BLaER1 treated with 17β-estradiol and CSF1 and Interleukin-3, amounts not matched to agents 10 nM and 100 nM (cell line): ENCODE data around the gene IHH.

Experiments
- H3K27ac ChIP-seq, 11 experiments: shearing (Covaris generic); formaldehyde crosslinking; 2 replicates each; pipeline ENCODE4 v1.8.1; 2022
- H3K27me3 ChIP-seq, 11 experiments: shearing (Covaris generic); formaldehyde crosslinking; 2 replicates each; pipeline ENCODE4 v1.8.1; 2022
- H3K36me3 ChIP-seq, 11 experiments: shearing (Covaris generic); formaldehyde crosslinking; 2 replicates each; pipeline ENCODE4 v1.8.1; 2022
- H3K4me1 ChIP-seq, 10 experiments: shearing (Covaris generic); formaldehyde crosslinking; 2 replicates each; pipeline ENCODE4 v1.8.1; 2022
- H3K4me2 ChIP-seq, 11 experiments: shearing (Covaris generic); formaldehyde crosslinking; 2 replicates each; pipeline ENCODE4 v1.8.1; 2022
- H3K4me3 ChIP-seq, 10 experiments: shearing (Covaris generic); formaldehyde crosslinking; 2 replicates each; pipeline ENCODE4 v1.8.1; 2022
- H3K9ac ChIP-seq, 11 experiments: shearing (Covaris generic); formaldehyde crosslinking; 2 replicates each; pipeline ENCODE4 v1.8.1; 2022
- H3K9me3 ChIP-seq, 11 experiments: shearing (Covaris generic); formaldehyde crosslinking; replicated peaks in 1 of 11; 2 replicates each; pipeline ENCODE4 v1.8.1; 2022
- H4K20me1 ChIP-seq, 11 experiments: shearing (Covaris generic); formaldehyde crosslinking; 2 replicates each; pipeline ENCODE4 v1.8.1; 2022
- Cebpa-rat ChIP-seq, 11 experiments: shearing (Covaris generic); IDR thresholded peaks; 2 replicates each; pipeline ENCODE4 v1.8.1; 2022

Gene IHH

GRCh38 chr2:219037783-219038499 is 22.8 kb downstream of the IHH start:
- H3K4me3 ChIP-seq: no peak overlapping the region
- TF ChIP-seq Cebpa-rat (IDR thresholded peaks at IDR 0.05): no peak
- no peak overlapping the region for H3K9ac ChIP-seq
- no peak overlapping the region for H3K4me2 ChIP-seq
- H4K20me1 ChIP-seq: peaks cover 0 to 29% (median 0%) of the 10 kb centered on the region in 11 experiments; a peak in 3 of 22 replicates
- H3K27me3 ChIP-seq: peaks cover 0 to 32% (median 8%) of the 10 kb centered on the region in 11 experiments; a peak in 10 of 22 replicates
- H3K27ac ChIP-seq: no peak overlapping the region
- H3K36me3 ChIP-seq: no peaks in the 10 kb centered on the region
- no peaks in the 10 kb centered on the region for H3K4me1 ChIP-seq
- no peaks in the 10 kb centered on the region for H3K9me3 ChIP-seq

DNA sequence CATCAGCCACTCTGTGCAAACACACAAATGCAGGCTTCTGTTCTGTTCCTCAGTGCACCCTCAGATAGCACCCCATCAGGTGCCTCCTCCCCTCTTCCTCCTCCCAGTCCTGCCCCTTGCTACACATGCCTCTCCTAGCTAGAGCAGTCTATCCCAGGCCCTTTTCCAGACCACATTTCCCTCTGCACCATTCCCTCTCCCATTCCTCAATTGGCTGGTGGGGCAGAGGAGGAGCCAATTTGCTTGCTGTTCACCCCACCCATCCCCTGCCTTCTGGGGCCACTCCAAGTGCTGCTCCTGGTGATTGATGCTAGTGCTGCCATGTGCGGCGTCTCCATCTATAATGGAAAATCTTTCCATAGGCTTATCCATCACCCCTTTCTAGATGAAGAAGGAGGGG is 24.8 kb downstream of the IHH start:
- TF ChIP-seq Cebpa-rat (IDR thresholded peaks at IDR 0.05): no peak

DNA sequence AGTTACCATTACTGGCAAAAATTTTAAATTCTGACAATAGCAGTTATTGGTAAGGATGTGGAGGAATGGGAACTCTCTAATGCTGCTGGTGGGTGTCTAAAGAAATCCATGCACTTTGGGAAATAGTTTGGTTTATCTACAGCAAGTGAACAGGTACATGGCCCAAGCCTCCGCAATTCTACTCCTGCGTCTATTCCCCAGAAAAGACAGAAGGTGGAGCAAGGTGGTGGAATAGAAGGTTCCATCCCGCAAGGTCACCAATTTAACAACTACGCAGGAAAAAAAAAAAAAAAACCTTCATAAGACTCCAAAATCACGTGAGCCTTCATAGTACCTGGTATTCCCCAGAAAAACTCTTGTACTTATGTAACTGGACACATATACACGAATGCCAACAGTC is 25.9 kb downstream of the IHH start:
- Histone ChIP-seq H3K27ac (no peak overlapping the region), H3K27me3 (peaks cover 0 to 27% (median 4%) of the 10 kb centered on the region in 11 experiments; a peak in 7 of 22 replicates), H3K4me1 (no peaks in the 10 kb centered on the region), H3K9me3 (no peaks in the 10 kb centered on the region), H4K20me1 (peaks cover 0 to 28% (median 0%) of the 10 kb centered on the region in 11 experiments; a peak in 4 of 22 replicates), H3K4me3 (no peak overlapping the region), H3K36me3 (no peaks in the 10 kb centered on the region), H3K9ac (no peak overlapping the region), H3K4me2 (no peak overlapping the region)
- TF ChIP-seq Cebpa-rat (IDR thresholded peaks at IDR 0.05): no peak

More for the DNA sequence above, 24.8 kb downstream of the IHH start:
- peaks cover 0 to 27% (median 4%) of the 10 kb centered on the region in 11 experiments; a peak in 7 of 22 replicates for H3K27me3 ChIP-seq
- H3K4me2 ChIP-seq: no peak overlapping the region
- no peaks in the 10 kb centered on the region for H3K36me3 ChIP-seq
- H4K20me1 ChIP-seq: peaks cover 0 to 28% (median 0%) of the 10 kb centered on the region in 11 experiments; a peak in 3 of 22 replicates
- H3K27ac ChIP-seq: no peak overlapping the region
- H3K4me3 ChIP-seq: no peak overlapping the region
- H3K9me3 ChIP-seq: no peaks in the 10 kb centered on the region
- H3K4me1 ChIP-seq: no peaks in the 10 kb centered on the region
- no peak overlapping the region for H3K9ac ChIP-seq

GRCh38 chr2:219032051-219032745 is 28.5 kb downstream of the IHH start:
- no peak for TF ChIP-seq Cebpa-rat (IDR thresholded peaks at IDR 0.05)

DNA sequence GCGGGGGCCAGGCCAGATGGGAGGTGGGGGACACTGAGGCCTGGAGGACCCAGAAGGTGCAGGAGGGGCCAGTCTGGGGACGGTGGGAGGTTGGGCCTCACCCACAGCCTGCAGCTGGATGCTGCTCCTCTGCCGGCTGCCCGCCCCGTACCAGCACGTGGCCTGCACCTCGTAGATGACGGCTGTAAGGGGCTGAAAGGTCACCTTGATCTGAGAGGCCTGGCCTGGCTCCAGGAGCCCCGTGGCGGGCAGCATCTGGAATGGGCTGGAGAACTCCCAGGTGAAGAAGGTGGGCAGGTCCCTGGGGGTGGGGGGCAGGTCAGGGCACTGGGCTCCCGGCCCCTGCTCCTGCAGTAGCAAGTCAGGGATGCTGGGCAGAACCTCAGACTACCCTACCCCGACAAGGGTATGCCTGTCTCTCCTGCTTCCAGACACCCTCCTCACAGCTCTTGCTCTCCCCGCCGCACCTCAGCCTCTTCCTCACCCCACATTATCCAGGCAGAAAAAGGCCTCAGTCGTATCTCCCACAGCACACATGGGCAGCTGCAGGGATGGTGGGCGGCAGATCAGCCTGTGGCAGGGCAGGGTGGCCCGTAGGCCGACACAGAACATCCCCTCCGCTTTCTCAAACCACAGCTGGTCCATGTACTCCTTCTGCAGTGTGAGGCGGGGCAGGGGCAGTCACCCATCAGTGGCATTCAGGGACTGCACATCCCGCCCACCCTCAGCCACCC is 29.5 kb downstream of the IHH start:
- no peaks in the 10 kb centered on the region for H3K4me1 ChIP-seq
- H4K20me1 ChIP-seq: peaks cover 0 to 38% (median 0%) of the 10 kb centered on the region in 11 experiments; a peak in 8 of 22 replicates
- no peak overlapping the region for H3K9ac ChIP-seq
- no peaks in the 10 kb centered on the region for H3K36me3 ChIP-seq
- no peak overlapping the region for H3K4me3 ChIP-seq
- no peak overlapping the region for H3K27ac ChIP-seq
- no peak overlapping the region for H3K4me2 ChIP-seq
- no peak for TF ChIP-seq Cebpa-rat (IDR thresholded peaks at IDR 0.05)
- peaks cover 0 to 26% (median 4%) of the 10 kb centered on the region in 11 experiments; a peak in 7 of 22 replicates for H3K27me3 ChIP-seq
- no peaks in the 10 kb centered on the region for H3K9me3 ChIP-seq

More at GRCh38 chr2:219032051-219032745, 28.5 kb downstream of the IHH start:
- H3K27me3 ChIP-seq: peaks cover 0 to 27% (median 4%) of the 10 kb centered on the region in 11 experiments; a peak in 7 of 22 replicates
- no peak overlapping the region for H3K4me3 ChIP-seq
- peaks cover 0 to 35% (median 0%) of the 10 kb centered on the region in 11 experiments; a peak in 8 of 22 replicates for H4K20me1 ChIP-seq
- no peak overlapping the region for H3K27ac ChIP-seq
- H3K36me3 ChIP-seq: no peaks in the 10 kb centered on the region
- H3K9me3 ChIP-seq: no peaks in the 10 kb centered on the region
- H3K4me1 ChIP-seq: no peaks in the 10 kb centered on the region
- H3K9ac ChIP-seq: no peak overlapping the region
- H3K4me2 ChIP-seq: no peak overlapping the region

DNA sequence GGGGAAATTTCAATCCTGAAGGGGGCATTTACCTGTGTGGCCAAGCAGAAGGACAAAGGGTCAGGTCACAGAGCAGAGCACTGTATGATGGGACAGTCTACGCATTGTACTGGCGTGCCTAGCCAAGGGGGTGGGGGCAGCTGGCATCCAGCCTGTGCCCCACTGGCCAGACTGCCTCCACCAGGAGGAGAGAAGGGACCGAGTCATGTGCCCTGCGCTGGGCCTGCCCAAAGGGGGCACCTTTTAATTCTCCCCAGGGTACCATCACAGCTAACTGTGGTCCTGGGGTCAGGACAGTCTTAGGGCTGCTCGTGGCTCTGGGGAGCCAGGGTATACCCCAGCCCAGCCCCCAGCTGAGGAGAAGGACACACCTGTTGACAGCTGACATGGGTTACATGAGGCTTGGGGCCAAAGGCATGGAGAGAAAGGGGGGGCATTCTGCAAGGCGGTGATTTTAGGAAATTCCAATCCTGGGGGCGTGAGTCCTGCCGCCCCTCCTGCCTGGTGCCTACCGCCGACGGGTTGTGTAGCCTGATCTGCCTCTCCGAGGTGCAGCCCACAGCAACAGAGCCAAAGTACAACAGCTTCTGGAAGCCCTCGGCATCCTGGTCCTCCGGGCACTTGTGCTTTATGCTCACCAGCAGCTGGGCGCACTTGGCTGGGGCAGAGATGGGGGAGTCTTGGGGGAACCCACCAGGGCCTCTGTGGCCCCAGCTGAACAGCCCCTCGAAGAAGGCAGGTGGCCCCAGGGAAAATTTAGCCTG is 30.4 kb downstream of the IHH start:
- no peak overlapping the region; a peak in 1 of 22 replicates for H3K9ac ChIP-seq
- no peaks in the 10 kb centered on the region for H3K4me1 ChIP-seq
- no peaks in the 10 kb centered on the region for H3K36me3 ChIP-seq
- peaks cover 0 to 46% (median 0%) of the 10 kb centered on the region in 11 experiments; a peak in 9 of 22 replicates for H4K20me1 ChIP-seq
- no peaks in the 10 kb centered on the region for H3K9me3 ChIP-seq
- peaks cover 0 to 18% (median 4%) of the 10 kb centered on the region in 11 experiments; a peak in 7 of 22 replicates for H3K27me3 ChIP-seq
- TF ChIP-seq Cebpa-rat (IDR thresholded peaks at IDR 0.05): no peak
- no peak overlapping the region for H3K27ac ChIP-seq
- H3K4me2 ChIP-seq: no peak overlapping the region
- H3K4me3 ChIP-seq: no peak overlapping the region

DNA sequence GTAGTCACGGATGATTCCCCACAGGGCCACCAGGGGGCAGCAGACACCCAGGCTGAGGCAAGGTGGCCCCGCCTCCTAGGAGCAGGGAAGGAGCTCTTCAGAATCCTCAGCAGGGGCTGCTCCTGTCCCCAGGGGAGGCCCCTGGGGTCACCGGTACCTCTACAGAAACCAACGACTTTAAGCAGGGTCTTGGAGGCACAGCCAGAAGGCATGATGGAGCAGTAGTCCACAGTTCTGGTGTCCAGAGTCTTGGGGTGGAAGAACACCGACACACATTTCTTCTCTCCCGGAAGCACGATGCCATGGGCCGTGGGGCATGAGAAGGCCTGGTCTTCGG is 30.9 kb downstream of the IHH start:
- Histone ChIP-seq H3K9me3 (no peaks in the 10 kb centered on the region), H4K20me1 (peaks cover 0 to 48% (median 0%) of the 10 kb centered on the region in 11 experiments; a peak in 9 of 22 replicates), H3K4me2 (no peak overlapping the region), H3K27me3 (peaks cover 0 to 16% (median 4%) of the 10 kb centered on the region in 11 experiments; a peak in 7 of 22 replicates), H3K9ac (no peak overlapping the region; a peak in 1 of 22 replicates), H3K27ac (no peak overlapping the region), H3K4me3 (no peak overlapping the region), H3K36me3 (no peaks in the 10 kb centered on the region), H3K4me1 (no peaks in the 10 kb centered on the region)
- TF ChIP-seq Cebpa-rat (IDR thresholded peaks at IDR 0.05): no peak

DNA sequence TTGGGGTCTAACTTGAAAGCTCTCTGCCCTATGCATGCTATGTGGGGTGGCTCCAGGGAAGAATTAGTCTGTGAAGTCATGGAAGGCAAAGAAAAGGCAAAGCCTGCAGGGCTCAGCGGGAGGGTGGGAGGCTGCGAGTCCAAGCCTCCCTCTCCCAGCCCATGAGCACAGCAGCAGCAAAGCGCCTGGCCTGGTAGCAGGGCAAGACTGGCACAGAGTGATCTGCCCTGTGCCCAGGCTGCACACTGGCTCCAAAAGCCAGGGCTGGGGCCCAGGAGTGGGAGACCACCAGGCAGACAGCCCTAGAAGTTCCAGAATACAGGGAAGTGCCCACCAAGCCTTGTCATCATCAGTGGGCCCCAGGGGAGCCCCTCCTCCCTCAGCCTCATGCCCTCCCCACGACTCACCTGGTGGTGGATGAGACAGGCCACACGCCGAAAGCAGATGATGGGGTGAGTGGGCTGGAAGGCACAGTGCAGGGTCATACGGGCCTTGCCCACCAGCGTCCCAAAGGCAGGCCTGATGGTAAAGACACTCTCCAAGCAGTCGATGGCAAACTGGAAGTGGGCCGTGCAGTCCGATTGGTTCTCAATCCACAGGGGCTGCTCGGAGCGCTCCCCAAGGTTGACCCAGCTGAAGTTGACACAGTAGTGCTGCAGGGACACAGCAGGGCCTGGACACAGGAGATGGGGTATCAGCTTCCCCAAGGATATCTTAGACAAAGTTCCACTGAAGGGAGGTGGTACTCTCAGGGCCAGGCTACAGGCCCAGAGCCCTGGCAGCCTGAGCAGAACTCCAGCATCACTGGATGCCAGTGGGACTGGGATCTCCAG is 31.5 kb downstream of the IHH start:
- H3K9me3 ChIP-seq: no peaks in the 10 kb centered on the region
- H3K4me1 ChIP-seq: no peaks in the 10 kb centered on the region
- H4K20me1 ChIP-seq: peaks cover 0 to 48% (median 0%) of the 10 kb centered on the region in 11 experiments; a peak in 9 of 22 replicates
- no peak overlapping the region for H3K4me3 ChIP-seq
- no peak overlapping the region for H3K27ac ChIP-seq
- peaks cover 0 to 16% (median 4%) of the 10 kb centered on the region in 11 experiments; a peak in 7 of 22 replicates for H3K27me3 ChIP-seq
- no peak overlapping the region for H3K9ac ChIP-seq
- TF ChIP-seq Cebpa-rat (IDR thresholded peaks at IDR 0.05): no peak
- no peaks in the 10 kb centered on the region for H3K36me3 ChIP-seq
- no peak overlapping the region for H3K4me2 ChIP-seq
